ENCODE results near the gene ABTB1.

DNA sequence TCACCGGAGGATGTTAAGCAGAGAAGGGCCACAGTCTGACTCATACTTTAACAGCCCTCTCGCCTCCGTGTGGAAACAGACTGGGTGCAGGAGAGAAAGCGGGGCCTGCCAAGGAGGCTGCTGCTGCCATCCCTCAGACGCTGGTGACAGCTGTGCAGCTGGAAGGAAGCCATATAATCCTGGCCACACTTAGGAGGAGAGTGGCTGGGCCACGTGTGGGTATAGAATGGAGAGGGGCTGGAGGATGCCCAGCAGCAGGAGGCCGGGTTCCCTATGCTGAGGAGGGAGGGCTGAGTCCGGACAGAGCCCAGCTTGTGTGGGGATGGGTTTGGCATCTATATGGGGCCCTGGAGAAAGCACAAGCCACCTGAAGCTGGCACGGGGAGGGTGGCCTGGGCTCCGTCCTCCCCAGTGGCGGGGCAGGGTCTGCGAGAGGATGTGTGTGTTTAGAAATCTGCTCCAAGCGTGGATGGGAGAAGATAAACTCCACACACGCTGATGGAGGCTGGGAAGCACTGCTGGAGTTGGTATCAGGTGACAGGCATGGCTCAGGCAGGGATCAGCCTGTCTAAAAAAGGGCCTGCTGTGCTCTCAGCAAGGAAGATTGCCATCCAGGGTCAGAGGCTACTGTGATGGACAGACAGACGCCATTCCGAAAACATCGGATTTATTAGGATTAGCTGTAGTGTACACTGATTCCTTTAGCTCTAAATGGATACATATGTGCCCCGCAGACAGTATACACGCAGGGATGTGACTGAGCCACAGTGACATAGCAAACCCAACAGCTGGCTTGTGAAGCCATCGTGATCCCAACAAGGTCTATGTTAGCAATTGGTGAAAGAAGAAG is 15.9 kb downstream of the ABTB1 start:
- TF ChIP-seq, protein P1, sequence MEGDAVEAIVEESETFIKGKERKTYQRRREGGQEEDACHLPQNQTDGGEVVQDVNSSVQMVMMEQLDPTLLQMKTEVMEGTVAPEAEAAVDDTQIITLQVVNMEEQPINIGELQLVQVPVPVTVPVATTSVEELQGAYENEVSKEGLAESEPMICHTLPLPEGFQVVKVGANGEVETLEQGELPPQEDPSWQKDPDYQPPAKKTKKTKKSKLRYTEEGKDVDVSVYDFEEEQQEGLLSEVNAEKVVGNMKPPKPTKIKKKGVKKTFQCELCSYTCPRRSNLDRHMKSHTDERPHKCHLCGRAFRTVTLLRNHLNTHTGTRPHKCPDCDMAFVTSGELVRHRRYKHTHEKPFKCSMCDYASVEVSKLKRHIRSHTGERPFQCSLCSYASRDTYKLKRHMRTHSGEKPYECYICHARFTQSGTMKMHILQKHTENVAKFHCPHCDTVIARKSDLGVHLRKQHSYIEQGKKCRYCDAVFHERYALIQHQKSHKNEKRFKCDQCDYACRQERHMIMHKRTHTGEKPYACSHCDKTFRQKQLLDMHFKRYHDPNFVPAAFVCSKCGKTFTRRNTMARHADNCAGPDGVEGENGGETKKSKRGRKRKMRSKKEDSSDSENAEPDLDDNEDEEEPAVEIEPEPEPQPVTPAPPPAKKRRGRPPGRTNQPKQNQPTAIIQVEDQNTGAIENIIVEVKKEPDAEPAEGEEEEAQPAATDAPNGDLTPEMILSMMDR (IDR thresholded peaks at IDR 0.05): no peak
- TF ChIP-seq ZFX (IDR thresholded peaks at IDR 0.05; ENCODE audit: borderline replicate concordance): no peak
